Fibroblast of peridontal ligament (primary cell): ENCODE data around the gene SLC7A1.
A peak's percentile ranks its signal among the peaks of the same experiment; 100 is the strongest.

Experiments
- DNase-seq: peaks from one replicate; pipeline ENCODE4 v3.0.0-alpha.2; 2010; ENCODE audit errors: extremely low read depth

Gene SLC7A1

GRCh38 chr13:29530901-29531300, 64.6 kb downstream of the SLC7A1 start:
- DNase-seq: no peak

- no peak for DNase-seq
Observed at GRCh38 chr13:29529754-29530153, 65.7 kb downstream of the SLC7A1 start.

- DNase-seq: no peak
Observed at GRCh38 chr13:29527916-29528315, 67.6 kb downstream of the SLC7A1 start.

- no peak for DNase-seq
Observed at GRCh38 chr13:29527511-29527910, 68.0 kb downstream of the SLC7A1 start.

- no peak for DNase-seq
Observed at GRCh38 chr13:29526741-29527140, 68.7 kb downstream of the SLC7A1 start.

GRCh38 chr13:29525757-29526156, 69.7 kb downstream of the SLC7A1 start:
- DNase-seq: no peak

GRCh38 chr13:29524641-29525040, 70.8 kb downstream of the SLC7A1 start:
- no peak for DNase-seq

- DNase-seq: no peak
Observed at GRCh38 chr13:29524176-29524575, 71.3 kb downstream of the SLC7A1 start.

- DNase-seq: no peak
Observed at GRCh38 chr13:29523199-29523961, 72.1 kb downstream of the SLC7A1 start.

- peak; percentile 98 for DNase-seq
Observed at GRCh38 chr13:29522044-29522685, 73.3 kb downstream of the SLC7A1 start.

- DNase-seq: no peak
Observed at GRCh38 chr13:29521336-29521735, 74.2 kb downstream of the SLC7A1 start.

GRCh38 chr13:29520671-29521070, 74.8 kb downstream of the SLC7A1 start:
- peak; percentile 91 for DNase-seq

- DNase-seq: no peak
Observed at GRCh38 chr13:29519921-29520320, 75.6 kb downstream of the SLC7A1 start.

GRCh38 chr13:29516880-29517279, 78.6 kb downstream of the SLC7A1 start:
- no peak for DNase-seq

- no peak for DNase-seq
Observed at GRCh38 chr13:29516012-29516411, 79.5 kb downstream of the SLC7A1 start.

- DNase-seq: no peak
Observed at GRCh38 chr13:29515372-29515771, 80.1 kb downstream of the SLC7A1 start.

GRCh38 chr13:29514720-29515310, 80.7 kb downstream of the SLC7A1 start:
- DNase-seq: no peak

- no peak for DNase-seq
Observed at GRCh38 chr13:29513981-29514719, 81.3 kb downstream of the SLC7A1 start.

- no peak for DNase-seq
Observed at GRCh38 chr13:29513002-29513980, 82.2 kb downstream of the SLC7A1 start.

- peak; percentile 35 for DNase-seq
Observed at GRCh38 chr13:29511980-29512379, 83.5 kb downstream of the SLC7A1 start.
